Common myeloid progenitor, CD34-positive (primary cell): ENCODE results near the gene RFESD.

Experiments
- CTCF ChIA-PET: fragments of 350-600 bp; sonication (Branson Sonifier 250); formaldehyde crosslinking; loops from one replicate; lab custom pipeline; 2021; ENCODE audit warnings: antibody characterized with exemption; lab: Charles Lee
- POLR2A ChIA-PET: fragments of 350-600 bp; sonication (Branson Sonifier 250); formaldehyde crosslinking; loops from one replicate; lab custom pipeline; 2021; ENCODE audit warnings: antibody characterized with exemption; lab: Charles Lee
- DNase-seq, 3 donors: peaks; one replicate each; pipeline versions ENCODE4 v3.0.0 to v3.0.0-alpha.2; 2013
- H3K27ac ChIP-seq, 2 experiments: 1 replicate in 1 of 2; 2 replicates in 1 of 2; pipeline ENCODE4 v1.7.0; 2013; ENCODE audit warnings: inconsistent platforms in 2 of 2, low read length in 2 of 2, mild to moderate bottlenecking in 2 of 2, low read depth in 1 of 2, moderate library complexity in 1 of 2; ENCODE audit not compliant: severe bottlenecking in 2 of 2, insufficient read depth in 1 of 2, poor library complexity in 1 of 2
- H3K27me3 ChIP-seq, 5 experiments: replicated peaks in 2 of 5; 1 replicate in 3 of 5; 2 replicates in 2 of 5; pipeline versions ENCODE4 v1.6.1 to v1.7.0; 2013; ENCODE audit warnings: low read length in 4 of 5, mild to moderate bottlenecking in 2 of 5, moderate library complexity in 2 of 5, inconsistent platforms in 1 of 5; ENCODE audit not compliant: insufficient read depth in 5 of 5, control insufficient read depth in 4 of 5
- H3K36me3 ChIP-seq, 4 experiments: 1 replicate in 2 of 4; 2 replicates in 2 of 4; pipeline versions ENCODE4 v1.6.1 to v1.7.0; 2013; ENCODE audit warnings: low read length in 3 of 4, control low read depth in 1 of 4, mild to moderate bottlenecking in 1 of 4; ENCODE audit not compliant: control insufficient read depth in 4 of 4, insufficient read depth in 4 of 4
- H3K4me1 ChIP-seq, 4 experiments: 1 replicate in 3 of 4; 2 replicates in 1 of 4; pipeline versions ENCODE4 v1.6.1 to v1.7.1; 2013; ENCODE audit warnings: low read length in 3 of 4, mild to moderate bottlenecking in 3 of 4, control low read depth in 1 of 4, inconsistent platforms in 1 of 4, moderate library complexity in 1 of 4; ENCODE audit not compliant: control insufficient read depth in 4 of 4, insufficient read depth in 4 of 4; ENCODE audit errors: control extremely low read depth in 1 of 4
- H3K4me3 ChIP-seq, 7 experiments: 1 replicate in 4 of 7; 2 replicates in 3 of 7; pipeline versions ENCODE4 v1.5.1 to v1.7.0; 2013; ENCODE audit warnings: mild to moderate bottlenecking in 7 of 7, low read length in 6 of 7, moderate library complexity in 6 of 7, inconsistent platforms in 2 of 7, low read depth in 2 of 7, control low read depth in 1 of 7; ENCODE audit not compliant: insufficient read depth in 4 of 7, control insufficient read depth in 1 of 7; ENCODE audit errors: extremely low read depth in 1 of 7
- H3K9me3 ChIP-seq, 5 experiments: 1 replicate in 4 of 5; 2 replicates in 1 of 5; pipeline versions ENCODE4 v1.6.1 to v1.7.1; 2013; ENCODE audit warnings: low read length in 4 of 5, mild to moderate bottlenecking in 2 of 5, inconsistent platforms in 1 of 5, low read depth in 1 of 5, moderate library complexity in 1 of 5; ENCODE audit not compliant: control insufficient read depth in 4 of 5, insufficient read depth in 2 of 5; ENCODE audit errors: control extremely low read depth in 1 of 5
- WGBS: methylation state at CpG from one replicate; pipeline ENCODE4 v1.1.5; 2013; ENCODE audit not compliant: insufficient coverage; 5-methylcytosine and 5-hydroxymethylcytosine counted together

The RFESD gene

GRCh38 chr5:95660060-95660459, 13.5 kb downstream of the RFESD start:
- peaks cover 0 to 7% (median 2%) of the 10 kb centered on the region in 4 experiments for H3K4me1 ChIP-seq
- CTCF ChIA-PET = interaction anchor here (1.4 to 2.5 kb wide), 4 partner anchors 10 to 119 kb away, joined by 3 to 9 read pairs (median 7); partner anchors contain the start of gene RFESD

DNA sequence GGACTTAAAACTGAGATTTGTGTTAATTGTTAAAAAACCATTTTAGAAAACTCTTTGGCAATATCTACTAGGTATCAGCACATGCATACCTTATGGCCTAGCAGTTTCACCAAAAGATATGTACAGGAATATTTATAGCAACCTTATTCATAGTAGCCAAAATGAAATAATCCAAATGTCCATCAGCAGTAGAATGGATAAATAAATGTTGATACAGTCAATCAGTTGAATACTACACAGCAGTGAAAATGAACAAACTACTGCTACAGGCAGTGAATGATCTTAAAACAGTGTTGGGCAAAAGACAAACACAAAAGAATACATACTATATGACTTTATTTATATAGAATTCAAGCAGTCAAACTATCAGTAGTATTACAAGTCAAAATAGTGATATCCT, 16.4 kb downstream of the RFESD start:
- H3K27ac ChIP-seq = no peak overlapping the region
- no peaks in the 10 kb centered on the region for H3K27me3 ChIP-seq
- no peak for DNase-seq
- ChIA-PET CTCF (interaction anchor here (0.8 to 3.7 kb wide), 11 partner anchors 10 to 200 kb away, joined by 3 to 24 read pairs (median 11); partner anchors contain the start of gene RFESD), POLR2A (no interaction called here)
- no peaks in the 10 kb centered on the region for H3K9me3 ChIP-seq
- peaks cover 0 to 14% (median 9%) of the 10 kb centered on the region in 4 experiments for H3K4me1 ChIP-seq
- no peak overlapping the region for H3K4me3 ChIP-seq
- H3K36me3 ChIP-seq = no peaks in the 10 kb centered on the region

More at GRCh38 chr5:95660060-95660459, 13.5 kb downstream of the RFESD start:
- Histone ChIP-seq H3K27me3 (no peaks in the 10 kb centered on the region), H3K9me3 (no peaks in the 10 kb centered on the region), H3K27ac (no peak overlapping the region), H3K36me3 (peaks cover 0 to 2% (median 0%) of the 10 kb centered on the region in 4 experiments), H3K4me3 (no peak overlapping the region)
- WGBS = no CpG with 5 or more reads among the region's 2 CpGs
- no peak for DNase-seq
- POLR2A ChIA-PET = no interaction called here

- Histone ChIP-seq H3K4me1 (peaks cover 0 to 25% (median 14%) of the 10 kb centered on the region in 4 experiments), H3K4me3 (no peak overlapping the region), H3K27ac (no peak overlapping the region), H3K9me3 (no peaks in the 10 kb centered on the region), H3K36me3 (no peaks in the 10 kb centered on the region), H3K27me3 (no peaks in the 10 kb centered on the region)
- CTCF ChIA-PET = interaction anchor here (0.7 to 3.7 kb wide), 35 partner anchors 9 to 1302 kb away, joined by 3 to 24 read pairs (median 5); partner anchors contain the start of genes RFESD and SPATA9
- peak; percentile 38 to 68 (median 52) for DNase-seq
- WGBS = 20% methylated on average over 3 of the region's 3 CpGs
- POLR2A ChIA-PET = no interaction called here
Observed at GRCh38 chr5:95664204-95664786, 17.7 kb downstream of the RFESD start.

GRCh38 chr5:95667061-95667618, 20.6 kb downstream of the RFESD start:
- no peaks in the 10 kb centered on the region for H3K36me3 ChIP-seq
- no peaks in the 10 kb centered on the region for H3K9me3 ChIP-seq
- ChIA-PET POLR2A (interaction anchor here (0.6 to 0.7 kb wide), 2 partner anchors 90 to 337 kb away, joined by 3 read pairs; no protein-coding TSS in a partner anchor), CTCF (interaction anchor here (0.6 to 3.1 kb wide), 10 partner anchors 12 to 363 kb away, joined by 3 to 8 read pairs (median 4); partner anchors contain the start of gene RHOBTB3)
- peaks cover 0 to 30% (median 19%) of the 10 kb centered on the region in 4 experiments for H3K4me1 ChIP-seq
- no peak overlapping the region for H3K27ac ChIP-seq
- no peaks in the 10 kb centered on the region for H3K27me3 ChIP-seq
- H3K4me3 ChIP-seq = no peak overlapping the region
- DNase-seq = peak in 2 of 3 donors; percentile 31 to 43
- no CpG with 5 or more reads among the region's 4 CpGs for WGBS

DNA sequence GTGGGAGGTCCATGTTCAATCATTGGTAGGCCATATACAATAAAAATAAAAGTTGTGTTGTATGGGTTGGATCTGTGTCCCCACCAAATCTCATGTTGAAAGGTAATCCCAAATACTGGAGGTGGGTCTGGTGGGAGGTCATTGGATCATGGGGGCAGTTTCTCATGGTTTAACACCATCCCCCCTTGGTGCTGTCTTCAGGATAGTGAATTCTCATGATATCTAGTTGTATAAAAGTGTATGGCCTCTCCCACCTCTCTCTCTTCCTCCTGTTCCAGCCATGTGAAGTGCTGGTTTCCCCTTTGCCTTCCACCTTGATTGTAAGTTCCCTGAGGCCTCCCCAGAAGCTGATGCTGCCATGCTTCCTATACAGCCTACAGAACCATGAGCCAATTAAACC, 21.1 kb downstream of the RFESD start:
- Histone ChIP-seq H3K4me3 (no peak overlapping the region), H3K27me3 (no peaks in the 10 kb centered on the region), H3K4me1 (peaks cover 0 to 32% (median 20%) of the 10 kb centered on the region in 4 experiments), H3K27ac (no peak overlapping the region), H3K9me3 (no peaks in the 10 kb centered on the region), H3K36me3 (no peaks in the 10 kb centered on the region)
- ChIA-PET POLR2A (interaction anchor here (0.7 kb wide), 1 partner anchor 337 kb away, joined by 3 read pairs; no protein-coding TSS in a partner anchor), CTCF (interaction anchor here (0.6 to 3.1 kb wide), 7 partner anchors 15 to 364 kb away, joined by 3 to 8 read pairs (median 3); partner anchors contain the start of gene RHOBTB3)
- DNase-seq = no peak

- no peaks in the 10 kb centered on the region for H3K36me3 ChIP-seq
- no peaks in the 10 kb centered on the region for H3K9me3 ChIP-seq
- H3K27me3 ChIP-seq = no peaks in the 10 kb centered on the region
- ChIA-PET POLR2A (no interaction called here), CTCF (interaction anchor here (1.3 to 3.1 kb wide), 6 partner anchors 15 to 178 kb away, joined by 3 to 10 read pairs (median 6); partner anchors contain the start of gene RHOBTB3)
- DNase-seq = no peak
- peaks cover 0 to 35% (median 20%) of the 10 kb centered on the region in 4 experiments for H3K4me1 ChIP-seq
- H3K27ac ChIP-seq = no peak overlapping the region
- H3K4me3 ChIP-seq = no peak overlapping the region
Observed at GRCh38 chr5:95668216-95668615, 21.6 kb downstream of the RFESD start.

- WGBS = no CpG with 5 or more reads among the region's 1 CpG
- peaks cover 0 to 35% (median 20%) of the 10 kb centered on the region in 4 experiments for H3K4me1 ChIP-seq
- POLR2A ChIA-PET = no interaction called here
Observed at GRCh38 chr5:95668728-95669127, 22.2 kb downstream of the RFESD start.

More at GRCh38 chr5:95668728-95669127, 22.2 kb downstream of the RFESD start:
- H3K4me3 ChIP-seq = no peak overlapping the region
- DNase-seq = peak in 2 of 3 donors; percentile 26 to 31
- no peaks in the 10 kb centered on the region for H3K27me3 ChIP-seq
- no peaks in the 10 kb centered on the region for H3K36me3 ChIP-seq
- no peak overlapping the region for H3K27ac ChIP-seq
- H3K9me3 ChIP-seq = no peaks in the 10 kb centered on the region
- CTCF ChIA-PET = interaction anchor here (1.7 to 2.9 kb wide), 3 partner anchors 16 to 62 kb away, joined by 5 to 10 read pairs (median 6); partner anchors contain the start of gene RHOBTB3
